HFF-Myc (cell line): ENCODE data around the gene AGT.
"Not testable (repeated sequence)": the region's sequence is repeated elsewhere in the genome, so short reads cannot be mapped to it uniquely, and the experiment has no call there.

ENCODE experiments used
- DNase-seq: peaks from one replicate; pipeline ENCODE4 v3.0.0-alpha.2; 2011; ENCODE audit warnings: low read depth; ENCODE audit errors: extremely low read depth
- H3K4me3 ChIP-seq: replicated peaks from 2 replicates; pipeline ENCODE4 v1.5.1; 2011; ENCODE audit warnings: low read depth, mild to moderate bottlenecking, control low read depth, low read length
- CTCF ChIP-seq: IDR thresholded peaks from 2 replicates; pipeline ENCODE4 v1.5.1; 2012; ENCODE audit warnings: mild to moderate bottlenecking, low read depth, low read length, control low read depth; ENCODE audit errors: missing control alignments

The AGT gene

GRCh38 chr1:230661976-230662375, 51.9 kb downstream of the AGT start:
- DNase-seq = no peak
- no peak overlapping the region for H3K4me3 ChIP-seq
- TF ChIP-seq CTCF = no peak

DNA sequence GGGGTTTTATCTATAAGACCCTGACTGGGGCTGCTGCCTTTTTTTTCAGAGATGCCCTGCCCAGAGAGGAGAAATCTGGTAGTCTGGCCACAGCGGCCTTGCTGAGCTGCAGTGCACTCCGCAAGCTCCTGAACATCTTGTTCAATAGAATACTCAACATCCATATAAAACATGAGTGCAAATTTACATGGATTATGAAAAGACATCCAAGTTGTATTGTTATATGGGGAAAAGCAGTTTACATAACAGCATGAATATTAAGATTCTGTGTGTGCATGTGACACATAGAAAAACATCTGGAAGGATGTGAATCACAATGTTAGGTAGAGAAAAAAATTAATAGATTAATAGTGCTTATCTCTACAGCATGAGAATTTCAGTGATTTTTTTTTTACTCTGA, 55.2 kb downstream of the AGT start:
- no peak for TF ChIP-seq CTCF
- H3K4me3 ChIP-seq = no peak overlapping the region
- DNase-seq = no peak

GRCh38 chr1:230658103-230658502, 55.8 kb downstream of the AGT start:
- H3K4me3 ChIP-seq, DNase-seq: not testable (repeated sequence)

GRCh38 chr1:230656719-230657118, 57.2 kb downstream of the AGT start:
- not testable (repeated sequence) for H3K4me3 ChIP-seq

More at GRCh38 chr1:230656719-230657118, 57.2 kb downstream of the AGT start:
- not testable (repeated sequence) for DNase-seq
